Memory B cell (primary cell): ENCODE measurements around the gene PPP5C.
"Not testable (repeated sequence)": the region's sequence is repeated elsewhere in the genome, so short reads cannot be mapped to it uniquely, and the experiment has no call there.

ENCODE experiments used
- ATAC-seq: fragments of 150-1000 bp; cut with Tn5 transposase; 2 replicates; pipeline ENCODE4 v1.10.0; 2021; ENCODE audit warnings: low read depth, mild to moderate bottlenecking, moderate library complexity
- DNase-seq, 2 donors: peaks; one replicate each; pipeline ENCODE4 v3.0.0; 2022; ENCODE audit warnings: low spot score in 2 of 2
- H3K27ac Mint-ChIP-seq: one replicate; pipeline ENCODE4 v1.8.0; 2022; ENCODE audit warnings: mild to moderate bottlenecking, moderate library complexity, mixed read lengths
- H3K27me3 Mint-ChIP-seq: one replicate; pipeline ENCODE4 v1.8.0; 2022; ENCODE audit warnings: mixed read lengths
- H3K36me3 Mint-ChIP-seq: one replicate; pipeline ENCODE4 v1.8.0; 2022; ENCODE audit warnings: mild to moderate bottlenecking, mixed read lengths
- H3K4me1 Mint-ChIP-seq: one replicate; pipeline ENCODE4 v1.8.0; 2022; ENCODE audit warnings: mixed read lengths
- H3K4me3 Mint-ChIP-seq: one replicate; pipeline ENCODE4 v1.8.0; 2022; ENCODE audit warnings: mild to moderate bottlenecking, moderate library complexity, mixed read lengths
- H3K9me3 Mint-ChIP-seq: one replicate; pipeline ENCODE4 v1.8.0; 2022; ENCODE audit warnings: mixed read lengths

Gene PPP5C

DNA sequence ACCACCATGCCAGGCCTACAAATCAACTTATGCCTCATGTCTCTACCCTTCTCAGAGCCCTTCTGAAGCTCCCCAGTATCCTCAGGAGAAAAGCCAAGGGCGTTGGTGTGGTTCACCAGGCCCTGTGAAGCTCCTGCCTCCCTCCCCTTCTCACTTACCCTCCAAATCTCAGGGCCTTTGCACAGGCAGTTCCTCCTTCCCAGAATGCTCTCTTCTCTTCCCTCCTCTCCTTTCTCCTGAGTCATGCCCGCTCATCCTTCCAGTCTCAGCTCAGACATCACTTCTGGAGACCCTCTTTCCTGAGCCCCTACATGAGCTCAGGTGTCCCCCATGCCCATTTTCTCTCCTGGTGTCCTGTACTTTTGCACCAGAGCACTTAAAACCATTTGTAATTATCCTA lies 29.5 kb upstream of the PPP5C start:
- ATAC-seq (no peak), DNase-seq (no peak)
- Mint-ChIP-seq H3K27ac (no peak overlapping the region), H3K4me3 (no peak overlapping the region), H3K36me3 (no peaks in the 10 kb centered on the region), H3K9me3 (peaks cover 6% of the 10 kb centered on the region), H3K27me3 (peaks cover 6% of the 10 kb centered on the region), H3K4me1 (no peaks in the 10 kb centered on the region)

DNA sequence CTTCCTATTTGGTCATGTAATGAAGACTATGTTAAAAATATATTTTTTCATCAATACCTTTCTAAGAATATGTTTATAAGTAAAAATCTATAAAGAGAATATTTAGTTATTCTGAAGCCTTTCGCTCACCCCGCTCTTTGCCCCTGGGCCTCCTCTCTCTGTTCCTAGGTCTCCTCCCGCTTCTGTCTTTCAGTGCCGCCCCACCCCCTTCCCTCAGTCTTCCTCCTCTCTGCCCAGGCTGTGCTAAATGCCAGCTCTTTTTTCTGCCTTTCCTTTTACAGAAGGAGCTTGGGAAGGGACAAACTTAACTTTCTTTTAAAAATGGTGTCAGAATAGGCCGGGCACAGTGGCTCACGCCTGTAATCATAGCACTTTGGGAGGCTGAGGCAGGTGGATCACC lies 27.3 kb upstream of the PPP5C start:
- H3K4me3 Mint-ChIP-seq = no peak overlapping the region
- no peaks in the 10 kb centered on the region for H3K4me1 Mint-ChIP-seq
- no peaks in the 10 kb centered on the region for H3K36me3 Mint-ChIP-seq
- peaks cover 6% of the 10 kb centered on the region for H3K9me3 Mint-ChIP-seq
- ATAC-seq = no peak
- DNase-seq = no peak
- H3K27ac Mint-ChIP-seq = no peak overlapping the region
- peaks cover 4% of the 10 kb centered on the region for H3K27me3 Mint-ChIP-seq

DNA sequence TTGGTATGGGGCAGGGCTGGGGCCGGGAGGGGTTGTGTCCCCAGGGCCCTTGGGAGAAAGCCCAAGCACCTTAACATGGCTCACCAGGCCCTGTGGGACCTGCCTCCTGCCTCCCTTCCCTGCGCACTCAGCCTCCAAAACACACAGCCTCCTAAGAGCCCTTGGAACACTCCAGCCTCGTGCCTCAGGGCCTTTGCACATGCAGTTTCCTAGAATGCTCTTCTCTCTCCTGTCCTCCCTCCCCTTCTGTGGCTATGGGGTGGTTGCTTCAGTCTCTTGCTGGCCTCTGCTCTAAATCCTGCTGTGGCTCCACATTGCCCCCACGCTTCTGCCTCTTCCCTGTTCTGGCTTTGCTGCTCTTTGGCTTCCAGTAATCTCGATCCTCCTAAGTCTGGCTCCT lies 26.3 kb upstream of the PPP5C start:
- Mint-ChIP-seq H3K4me3 (no peak overlapping the region), H3K9me3 (peaks cover 9% of the 10 kb centered on the region), H3K27ac (no peak overlapping the region), H3K4me1 (no peaks in the 10 kb centered on the region), H3K36me3 (no peaks in the 10 kb centered on the region), H3K27me3 (peaks cover 6% of the 10 kb centered on the region)
- ATAC-seq = no peak
- DNase-seq = no peak

DNA sequence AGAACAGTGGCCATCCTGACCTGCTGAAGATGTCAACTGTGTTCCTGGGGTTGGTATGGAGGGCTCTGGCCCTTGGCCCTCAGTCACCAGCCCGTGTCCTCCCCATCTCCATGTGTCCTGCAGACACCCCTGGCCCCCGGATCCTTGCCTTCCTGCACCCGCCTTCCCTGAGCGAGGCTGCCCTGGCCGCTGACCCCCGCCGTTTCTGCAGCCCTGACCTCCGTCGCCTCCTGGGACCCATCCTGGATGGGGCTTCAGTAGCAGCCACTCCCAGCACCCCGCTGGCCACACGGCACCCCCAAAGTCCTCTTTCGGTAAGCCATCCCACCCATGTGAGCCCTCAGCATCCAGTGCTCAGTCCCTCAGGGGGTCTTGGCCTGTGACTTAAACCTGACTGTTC lies 25.2 kb upstream of the PPP5C start:
- Mint-ChIP-seq H3K9me3 (peaks cover 11% of the 10 kb centered on the region), H3K27ac (no peak overlapping the region), H3K4me1 (no peaks in the 10 kb centered on the region), H3K27me3 (peaks cover 7% of the 10 kb centered on the region), H3K36me3 (no peaks in the 10 kb centered on the region), H3K4me3 (no peak overlapping the region)
- no peak for DNase-seq
- ATAC-seq = no peak

DNA sequence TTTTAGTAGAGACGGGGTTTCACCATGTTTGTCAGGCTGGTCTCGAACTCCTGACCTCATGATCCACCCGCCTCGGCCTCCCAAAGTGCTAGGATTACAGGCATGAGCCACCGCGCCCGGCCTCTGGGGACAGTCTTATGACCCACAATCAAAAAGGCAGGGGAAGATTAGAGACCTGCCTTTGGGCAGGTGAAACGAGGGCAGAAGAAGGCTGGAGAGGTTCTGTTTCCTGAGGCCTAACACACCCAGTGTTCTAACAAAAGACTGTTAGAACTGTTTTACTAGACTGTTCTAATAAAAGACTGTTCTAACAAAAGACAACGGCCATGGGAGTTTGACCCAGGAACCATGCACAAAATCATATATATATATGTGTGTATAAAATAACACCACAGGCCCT lies 23.7 kb upstream of the PPP5C start:
- not testable (repeated sequence) for H3K4me3 Mint-ChIP-seq, H3K27ac Mint-ChIP-seq, H3K9me3 Mint-ChIP-seq

DNA sequence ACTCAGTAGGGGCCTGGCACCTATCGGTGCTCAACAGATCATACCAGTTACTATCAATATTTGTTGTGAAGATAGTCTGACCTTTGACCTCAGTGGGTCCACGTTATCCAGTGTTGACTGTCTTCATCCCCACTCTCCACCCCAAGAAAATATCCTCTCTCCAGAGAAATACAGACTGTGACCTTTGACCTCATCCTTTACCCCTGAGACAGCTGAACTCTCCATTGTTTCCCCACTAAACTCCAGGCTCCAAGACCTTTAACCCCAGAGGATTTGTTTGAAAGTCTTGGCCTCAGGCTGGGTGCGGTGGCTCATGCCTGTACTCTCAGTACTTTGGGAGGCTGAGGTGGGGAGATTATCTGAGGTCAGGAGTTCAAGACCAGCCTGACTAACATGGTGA lies 22.6 kb upstream of the PPP5C start:
- H3K36me3 Mint-ChIP-seq = no peaks in the 10 kb centered on the region
- H3K4me3 Mint-ChIP-seq = no peak overlapping the region
- DNase-seq (no peak), ATAC-seq (no peak)
- peaks cover 5% of the 10 kb centered on the region for H3K27me3 Mint-ChIP-seq
- peaks cover 11% of the 10 kb centered on the region for H3K9me3 Mint-ChIP-seq
- H3K4me1 Mint-ChIP-seq = no peaks in the 10 kb centered on the region
- H3K27ac Mint-ChIP-seq = no peak overlapping the region

More for the DNA sequence above, 23.7 kb upstream of the PPP5C start:
- ATAC-seq, DNase-seq, H3K27me3 Mint-ChIP-seq, H3K36me3 Mint-ChIP-seq, H3K4me1 Mint-ChIP-seq: not testable (repeated sequence)

DNA sequence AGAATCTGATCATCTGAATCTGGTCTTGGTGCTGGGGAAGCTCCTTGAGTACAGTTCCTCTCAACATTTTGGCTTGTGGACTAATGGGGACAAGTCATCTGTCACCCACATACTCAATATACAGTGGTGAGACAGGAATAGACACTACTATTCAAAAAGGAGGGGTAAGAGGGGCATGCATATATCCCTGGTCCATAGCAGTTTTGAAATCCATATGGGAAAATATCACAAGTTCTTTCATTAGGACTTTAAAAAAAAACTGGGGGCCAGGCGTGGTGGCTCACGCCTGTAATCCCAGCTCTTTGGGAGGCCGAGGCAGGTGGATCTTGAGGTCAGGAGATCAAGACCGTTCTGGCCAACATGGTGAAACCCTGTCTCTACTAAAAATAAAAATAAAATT lies 20.3 kb upstream of the PPP5C start:
- Mint-ChIP-seq H3K36me3 (peaks cover 6% of the 10 kb centered on the region), H3K9me3 (peaks cover 18% of the 10 kb centered on the region), H3K4me1 (peaks cover 3% of the 10 kb centered on the region), H3K4me3 (no peak overlapping the region), H3K27me3 (peaks cover 14% of the 10 kb centered on the region), H3K27ac (no peak overlapping the region)
- no peak for ATAC-seq
- DNase-seq = no peak

DNA sequence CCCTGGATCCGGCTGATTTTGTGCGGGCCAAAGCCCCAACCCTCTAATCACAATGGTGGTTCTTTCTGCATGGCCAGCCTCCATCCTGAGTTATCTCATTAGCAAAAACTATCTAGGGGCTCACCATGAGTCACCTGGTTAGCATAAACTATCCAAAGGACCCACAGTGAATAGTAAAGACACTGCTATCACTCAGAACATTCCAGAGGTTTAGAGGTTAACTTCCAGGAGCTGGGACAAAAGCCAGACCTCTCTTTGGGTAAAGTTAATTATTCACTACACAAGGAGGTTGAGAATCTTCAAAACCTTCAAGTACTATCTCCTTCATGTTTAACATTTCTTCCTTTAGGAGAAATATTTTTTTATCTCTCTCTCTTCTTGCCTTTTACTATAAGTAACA lies 18.8 kb upstream of the PPP5C start:
- peaks cover 3% of the 10 kb centered on the region for H3K4me1 Mint-ChIP-seq
- H3K4me3 Mint-ChIP-seq = no peak overlapping the region
- peaks cover 14% of the 10 kb centered on the region for H3K27me3 Mint-ChIP-seq
- ATAC-seq = no peak
- peaks cover 6% of the 10 kb centered on the region for H3K36me3 Mint-ChIP-seq
- DNase-seq = no peak
- H3K9me3 Mint-ChIP-seq = peaks cover 18% of the 10 kb centered on the region
- no peak overlapping the region for H3K27ac Mint-ChIP-seq

DNA sequence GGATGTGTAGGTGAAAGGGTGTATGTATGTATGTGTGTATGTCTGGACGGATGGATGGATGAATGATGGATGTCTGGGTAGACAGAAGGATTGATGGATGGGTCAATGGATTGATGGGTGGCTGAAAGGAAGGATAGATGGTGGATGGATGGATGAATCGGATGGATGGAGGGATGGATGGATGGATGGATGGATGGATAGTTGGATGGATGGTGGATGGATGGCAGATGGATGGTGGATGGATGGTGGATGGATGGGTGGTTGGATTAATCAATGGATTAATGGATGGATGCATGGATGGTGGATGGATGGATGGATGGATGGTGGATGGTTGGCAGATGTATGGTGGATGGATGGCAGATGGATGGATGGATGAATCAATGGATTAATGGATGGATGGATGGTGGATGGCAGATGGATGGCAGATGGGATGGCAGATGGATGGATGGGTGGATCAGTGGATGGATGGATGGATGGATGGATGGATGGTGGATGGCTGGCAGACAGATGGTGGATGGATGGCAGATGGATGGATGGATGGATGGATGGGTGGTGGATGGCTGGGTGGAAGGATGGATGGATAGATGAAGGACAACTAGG lies 16.5 kb upstream of the PPP5C start:
- H3K27me3 Mint-ChIP-seq = peaks cover 14% of the 10 kb centered on the region
- peaks cover 6% of the 10 kb centered on the region for H3K36me3 Mint-ChIP-seq
- peaks cover 16% of the 10 kb centered on the region for H3K9me3 Mint-ChIP-seq
- H3K4me1 Mint-ChIP-seq = peaks cover 3% of the 10 kb centered on the region
- no peak overlapping the region for H3K4me3 Mint-ChIP-seq
- no peak for DNase-seq
- no peak for ATAC-seq
- no peak overlapping the region for H3K27ac Mint-ChIP-seq

DNA sequence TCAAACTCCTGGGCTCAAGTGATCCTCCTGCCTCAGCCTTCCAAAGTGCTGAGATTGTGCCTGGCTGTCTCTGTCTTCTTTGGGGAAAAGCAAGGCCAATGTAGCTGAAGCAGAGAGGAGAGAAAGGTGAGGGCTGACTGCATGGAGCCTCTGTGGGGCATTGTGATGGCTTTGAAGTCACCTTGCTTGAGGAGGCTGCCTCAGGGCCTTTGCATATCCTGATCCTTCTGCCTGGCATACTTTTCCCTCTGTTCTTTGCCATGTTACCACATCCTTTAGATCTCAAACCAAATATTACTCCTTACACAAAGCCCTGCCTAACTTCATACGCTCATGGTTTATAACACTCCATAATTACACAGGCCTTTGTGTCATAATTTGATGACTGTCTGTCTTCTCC lies 9.4 kb upstream of the PPP5C start:
- Mint-ChIP-seq H3K9me3 (no peaks in the 10 kb centered on the region), H3K27me3 (peaks cover 7% of the 10 kb centered on the region)

DNA sequence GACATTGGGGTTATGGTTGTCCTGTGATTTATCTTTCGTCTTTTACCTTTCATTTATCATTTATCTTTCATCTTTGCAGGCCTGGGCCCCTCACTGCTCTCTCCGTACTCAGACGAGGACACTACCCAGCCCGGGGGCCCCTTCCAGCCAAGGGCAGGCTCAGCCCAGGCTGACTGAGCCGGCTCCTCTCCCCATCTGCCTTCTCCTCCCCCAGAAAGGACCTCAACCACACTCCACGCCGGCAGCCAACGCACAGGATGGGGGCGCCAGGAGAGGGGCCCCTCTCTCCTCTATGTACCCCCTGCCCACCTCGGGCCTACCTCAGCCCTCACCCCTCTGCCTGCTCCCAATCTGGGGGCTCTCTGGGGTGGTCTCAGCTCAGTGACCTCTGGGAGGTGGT lies 7.4 kb upstream of the PPP5C start:
- peaks cover 8% of the 10 kb centered on the region for H3K27me3 Mint-ChIP-seq
- no peaks in the 10 kb centered on the region for H3K9me3 Mint-ChIP-seq
- no peak for ATAC-seq
- no peak for DNase-seq
- H3K4me1 Mint-ChIP-seq = no peaks in the 10 kb centered on the region
- no peak overlapping the region for H3K27ac Mint-ChIP-seq
- no peaks in the 10 kb centered on the region for H3K36me3 Mint-ChIP-seq
- no peak overlapping the region for H3K4me3 Mint-ChIP-seq

More for the DNA sequence above, 9.4 kb upstream of the PPP5C start:
- DNase-seq (no peak), ATAC-seq (no peak)
- Mint-ChIP-seq H3K36me3 (no peaks in the 10 kb centered on the region), H3K27ac (no peak overlapping the region), H3K4me3 (no peak overlapping the region), H3K4me1 (no peaks in the 10 kb centered on the region)

DNA sequence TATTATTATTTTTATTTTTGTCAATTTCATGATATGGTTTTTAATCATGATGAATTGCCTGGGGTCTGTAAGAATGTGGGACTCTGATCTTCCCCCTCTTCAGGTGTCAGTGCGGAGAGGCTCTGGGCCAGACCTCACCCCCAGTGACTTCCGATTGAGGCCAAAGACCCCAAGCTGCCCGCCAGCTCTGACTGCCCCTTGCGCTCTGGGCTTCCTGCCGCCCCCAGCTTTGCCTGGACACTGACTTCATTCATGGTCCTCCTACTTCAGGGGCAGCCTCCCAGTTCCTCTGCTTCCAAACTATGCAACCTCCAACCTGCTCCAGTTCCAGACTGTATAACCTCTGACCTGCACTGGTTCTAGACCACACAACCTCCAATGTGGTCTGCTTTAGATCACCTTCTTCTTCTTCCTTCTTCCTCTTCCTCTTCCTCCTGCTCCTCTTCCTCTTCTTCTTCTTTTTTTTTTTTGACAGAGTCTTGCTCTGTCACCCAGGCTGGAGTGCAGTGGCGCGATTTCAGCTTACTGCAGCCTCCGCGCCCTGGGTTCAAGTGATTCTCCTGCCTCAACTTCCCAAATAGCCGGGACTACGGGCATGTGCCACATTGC lies 6.7 kb upstream of the PPP5C start:
- DNase-seq = no peak
- Mint-ChIP-seq H3K27ac (no peak overlapping the region), H3K9me3 (no peaks in the 10 kb centered on the region), H3K4me3 (no peak overlapping the region), H3K27me3 (peaks cover 8% of the 10 kb centered on the region), H3K36me3 (no peaks in the 10 kb centered on the region), H3K4me1 (no peaks in the 10 kb centered on the region)
- ATAC-seq = no peak

DNA sequence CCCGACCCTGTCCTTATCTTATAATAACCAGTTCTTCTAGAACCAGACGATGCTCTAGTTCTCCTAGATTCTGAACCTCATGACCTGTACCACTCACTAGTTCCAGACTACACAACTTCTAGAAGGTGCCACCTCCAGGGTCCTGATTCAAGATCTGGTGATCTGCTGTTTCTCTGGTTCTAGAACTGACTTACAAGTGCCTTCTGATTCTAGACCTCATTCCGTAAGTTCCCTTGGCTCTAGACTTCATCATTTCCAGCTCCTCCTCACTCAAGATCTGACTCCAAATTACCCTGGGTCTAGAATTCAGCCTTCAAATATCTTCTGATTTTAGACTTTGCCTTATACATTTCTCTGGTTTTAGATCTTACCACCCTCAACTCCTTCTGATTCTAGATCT lies 5.0 kb upstream of the PPP5C start:
- no peak for ATAC-seq
- peaks cover 11% of the 10 kb centered on the region for H3K27me3 Mint-ChIP-seq

DNA sequence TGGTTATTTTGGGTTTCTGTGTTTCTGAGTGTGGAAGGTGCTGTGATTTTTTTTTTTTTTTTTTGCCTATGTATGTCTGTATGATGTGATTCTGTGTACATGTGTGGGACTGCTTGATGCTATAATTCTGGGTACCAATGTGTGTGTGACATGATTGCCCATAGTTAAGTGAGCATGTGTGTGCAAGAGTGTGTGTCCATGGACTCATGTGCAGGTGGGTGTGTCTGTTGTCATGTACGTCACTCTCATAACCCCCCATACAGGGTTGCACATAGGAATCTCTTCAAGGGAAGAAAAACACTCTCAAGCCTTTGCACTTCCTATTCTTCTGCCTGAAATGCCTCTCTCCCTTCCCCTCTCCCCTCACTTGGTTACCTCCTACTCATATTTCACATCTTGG lies 2.5 kb upstream of the PPP5C start:
- H3K4me3 Mint-ChIP-seq = no peak overlapping the region
- no peaks in the 10 kb centered on the region for H3K9me3 Mint-ChIP-seq
- peaks cover 19% of the 10 kb centered on the region for H3K4me1 Mint-ChIP-seq
- DNase-seq (no peak), ATAC-seq (no peak)
- peaks cover 4% of the 10 kb centered on the region for H3K36me3 Mint-ChIP-seq
- no peak overlapping the region for H3K27ac Mint-ChIP-seq
- H3K27me3 Mint-ChIP-seq = peaks cover 10% of the 10 kb centered on the region

More for the DNA sequence above, 5.0 kb upstream of the PPP5C start:
- no peak for DNase-seq
- H3K27ac Mint-ChIP-seq = no peak overlapping the region
- H3K4me1 Mint-ChIP-seq = no peaks in the 10 kb centered on the region
- no peak overlapping the region for H3K4me3 Mint-ChIP-seq
- no peaks in the 10 kb centered on the region for H3K9me3 Mint-ChIP-seq
- no peaks in the 10 kb centered on the region for H3K36me3 Mint-ChIP-seq

DNA sequence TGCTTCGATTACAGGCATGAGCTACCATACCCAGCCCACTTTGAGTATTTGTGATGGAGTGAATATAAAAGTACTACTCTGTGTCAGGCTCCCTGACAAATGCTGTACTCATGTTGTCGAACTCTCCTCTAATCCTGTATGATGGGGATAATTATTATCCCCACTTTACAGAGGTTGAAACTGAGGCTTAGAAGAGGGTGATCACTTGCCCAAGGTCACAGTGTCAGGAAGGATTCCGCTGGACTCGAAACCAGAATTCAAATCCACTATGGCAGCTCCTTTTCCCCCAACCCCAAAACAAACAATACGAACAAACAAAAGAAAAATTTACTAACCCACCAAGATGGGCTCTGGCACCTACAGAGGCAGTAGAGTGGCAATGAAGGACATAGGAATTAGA lies 1.7 kb upstream of the PPP5C start:
- H3K9me3 Mint-ChIP-seq = no peaks in the 10 kb centered on the region
- peak overlapping the region; percentile 93 for H3K4me3 Mint-ChIP-seq
- H3K27ac Mint-ChIP-seq = no peak overlapping the region
- peaks cover 9% of the 10 kb centered on the region for H3K27me3 Mint-ChIP-seq
- ATAC-seq (no peak), DNase-seq (no peak)
- peaks cover 4% of the 10 kb centered on the region for H3K36me3 Mint-ChIP-seq
- H3K4me1 Mint-ChIP-seq = peaks cover 26% of the 10 kb centered on the region
